ENCODE results near the gene SNX9. TPM values are rescaled to one million over a fixed set of nuclear protein-coding genes. Genes with fewer than 3 reads are reported as not detected.

Gene SNX9
- total and polyA plus RNA-seq, 2 of the 4 experiments (the other 2 are of a cell fraction): 35.3 to 41.2 TPM

- Histone ChIP-seq H4K20me1 (ENCODE audit: insufficient read depth, low read length) (peaks cover 50% of the 10 kb centered on the region), H3K4ac (ENCODE audit: low read depth, low read length) (no peak overlapping the region), H3K9me3 (ENCODE audit: control insufficient read depth, insufficient read depth, low read length) (no peaks in the 10 kb centered on the region), H3K9me1 (ENCODE audit: insufficient read depth, low read length) (peaks cover 24% of the 10 kb centered on the region), H2BK15ac (ENCODE audit: low read depth, low read length) (no peak overlapping the region; the same call in 2 of the 3 replicates), H3K9ac (ENCODE audit: low read depth, low read length) (no peak overlapping the region), H3K27me3 (ENCODE audit: control insufficient read depth, insufficient read depth, low read length) (no peaks in the 10 kb centered on the region), H2BK20ac (ENCODE audit: low read depth, low read length) (no peak overlapping the region), H4K91ac (ENCODE audit: insufficient read depth, low read depth, low read length) (no peak overlapping the region), H3K79me1 (ENCODE audit: low read depth in 1 of 2, low read length in 2 of 2) (peaks cover 37 to 74% of the 10 kb centered on the region in 2 experiments), H3K4me2 (ENCODE audit: low read depth, low read length) (no peak overlapping the region), H3K27ac (ENCODE audit: insufficient read depth, low read length) (no peak overlapping the region), H3K4me3 (ENCODE audit: insufficient read depth, low read depth, low read length) (no peak overlapping the region), H2AK9ac (replicated peaks; ENCODE audit: low read depth, low read length, poor library complexity) (peak overlapping the region; percentile 70), H3K4me1 (ENCODE audit: control insufficient read depth, insufficient read depth, low read length) (peaks cover 12% of the 10 kb centered on the region), H4K5ac (ENCODE audit: low read depth, low read length) (no peak overlapping the region), H2AFZ (replicated peaks; ENCODE audit: low read length, poor library complexity) (no peak overlapping the region), H2BK120ac (ENCODE audit: low read depth, low read length) (no peak overlapping the region), H3K18ac (ENCODE audit: low read depth, low read length) (no peak overlapping the region), H4K8ac (ENCODE audit: low read depth in 2 of 2, low read length in 2 of 2) (no peak overlapping the region), H3K23ac (ENCODE audit: low read depth, low read length) (no peak overlapping the region), H3K36me3 (ENCODE audit: control insufficient read depth, insufficient read depth, low read length) (peaks cover 26% of the 10 kb centered on the region), H2AK5ac (ENCODE audit: low read depth, low read length) (no peak overlapping the region), H3K14ac (replicated peaks; ENCODE audit: low read depth, low read length) (no peak overlapping the region), H2BK5ac (ENCODE audit: low read depth, low read length, poor library complexity, severe bottlenecking) (no peak overlapping the region), H3K56ac (ENCODE audit: extremely low read depth, insufficient read depth, low read length) (no peak overlapping the region)
- no peak for TF ChIP-seq ELK1 (IDR thresholded peaks at IDR 0.05; ENCODE audit: borderline replicate concordance, low read depth, low read length)
- no peak for TF ChIP-seq MAFK (IDR thresholded peaks at IDR 0.05; ENCODE audit: low read depth, low read length)
- no peak for TF ChIP-seq RCOR1 (IDR thresholded peaks at IDR 0.05; ENCODE audit: insufficient replicate concordance, low read length)
- TF ChIP-seq SMC3 (IDR thresholded peaks at IDR 0.05; ENCODE audit: low read depth, low read length): no peak
- no peak for TF ChIP-seq RAD21 (IDR thresholded peaks at IDR 0.05; ENCODE audit: low read length)
- TF ChIP-seq MXI1 (IDR thresholded peaks at IDR 0.05; ENCODE audit: borderline replicate concordance, low read depth, low read length): no peak
- no peak for TF ChIP-seq CEBPB (IDR thresholded peaks at IDR 0.05; ENCODE audit: low read depth, low read length)
- no peak for TF ChIP-seq USF2 (IDR thresholded peaks at IDR 0.05; ENCODE audit: low read depth, low read length)
- no peak for ATAC-seq (ENCODE audit: low read depth)
- CTCF ChIA-PET: no interaction called here
- intact Hi-C loops (cut with micrococcal nuclease) (no loop called here), in situ Hi-C loops (cut with MboI; ENCODE audit: low sequenced_read_pairs) (no loop called here), dilution Hi-C loops (cut with HindIII; ENCODE audit: low sequenced_read_pairs, unreplicated experiment) (no loop called here)
- POLR2A ChIA-PET (ENCODE audit: unreplicated experiment): no interaction called here
- DNase-seq: no peak
- no TSS peak for BruUV-seq (replicated peaks)
- WGBS, 2 experiments (ENCODE audit: extremely low coverage in 2 of 2, insufficient read length in 1 of 2): 91% methylated on average over 4 of the region's 10 CpGs; no CpG with 5 or more reads in 1 of the 2 experiments
Observed at GRCh38 chr6:157868835-157869234, 45.8 kb downstream of the SNX9 start.

All from IMR-90 (cell line).